ENCODE results near the gene CHST8.
"Not testable (repeated sequence)": the region's sequence is repeated elsewhere in the genome, so short reads cannot be mapped to it uniquely, and the experiment has no call there.

The CHST8 gene

GRCh38 chr19:33621811-33622504, at the start of gene CHST8:
TSS of gene CHST8 (plus strand) at chr19:33621953. CDS start at chr19:33689262, 67,309 bp downstream.
- DNase-seq: no peak

GRCh38 chr19:33572929-33573328, 48.8 kb upstream of the CHST8 start:
- DNase-seq: no peak

- DNase-seq: no peak
Observed at GRCh38 chr19:33574824-33575223, 46.9 kb upstream of the CHST8 start.

GRCh38 chr19:33578697-33579096, 43.1 kb upstream of the CHST8 start:
- no peak for DNase-seq

GRCh38 chr19:33580026-33580644, 41.6 kb upstream of the CHST8 start:
- no peak for DNase-seq

- DNase-seq: no peak
Observed at GRCh38 chr19:33580645-33581037, 41.1 kb upstream of the CHST8 start.

GRCh38 chr19:33582914-33583313, 38.8 kb upstream of the CHST8 start:
- no peak for DNase-seq

GRCh38 chr19:33587150-33587549, 34.6 kb upstream of the CHST8 start:
- no peak for DNase-seq

- no peak for DNase-seq
Observed at GRCh38 chr19:33590224-33590623, 31.5 kb upstream of the CHST8 start.

- no peak for DNase-seq
Observed at GRCh38 chr19:33595783-33596182, 26.0 kb upstream of the CHST8 start.

GRCh38 chr19:33601583-33601982, 20.2 kb upstream of the CHST8 start:
- no peak for DNase-seq

- no peak for DNase-seq
Observed at GRCh38 chr19:33602576-33603204, 19.1 kb upstream of the CHST8 start.

- DNase-seq: no peak
Observed at GRCh38 chr19:33603377-33603776, 18.4 kb upstream of the CHST8 start.

- DNase-seq: no peak
Observed at GRCh38 chr19:33604651-33605050, 17.1 kb upstream of the CHST8 start.

GRCh38 chr19:33605803-33606295, 15.9 kb upstream of the CHST8 start:
- DNase-seq: not testable (repeated sequence)

- no peak for DNase-seq
Observed at GRCh38 chr19:33606556-33606955, 15.2 kb upstream of the CHST8 start.

GRCh38 chr19:33609353-33609752, 12.4 kb upstream of the CHST8 start:
- no peak for DNase-seq

GRCh38 chr19:33610588-33610987, 11.2 kb upstream of the CHST8 start:
- DNase-seq: no peak

- no peak for DNase-seq
Observed at GRCh38 chr19:33612928-33613619, 8.7 kb upstream of the CHST8 start.

- no peak for DNase-seq
Observed at GRCh38 chr19:33613620-33614000, 8.1 kb upstream of the CHST8 start.

GRCh38 chr19:33616346-33616745, 5.4 kb upstream of the CHST8 start:
- DNase-seq: no peak

GRCh38 chr19:33616857-33617256, 4.9 kb upstream of the CHST8 start:
- DNase-seq: no peak

- not testable (repeated sequence) for DNase-seq
Observed at GRCh38 chr19:33618363-33618762, 3.4 kb upstream of the CHST8 start.

- no peak for DNase-seq
Observed at GRCh38 chr19:33618884-33619283, 2.9 kb upstream of the CHST8 start.

Measured in CD4-positive, alpha-beta T cell treated with Interleukin-21 for 1 hour (primary cell).